NCI-H526 treated with DMSO at 0.1 percent for 48 hours (cell line): ENCODE results near the gene ADAM12.
"Not testable (repeated sequence)": the region's sequence is repeated elsewhere in the genome, so short reads cannot be mapped to it uniquely, and the experiment has no call there.

Source experiments
- DNase-seq: peaks from one replicate; lab custom pipeline; 2025; lab: John Stamatoyannopoulos, UW

The ADAM12 gene

GRCh38 chr10:126405239-126405775 lies 17.0 kb upstream of the ADAM12 start:
- DNase-seq: no peak

GRCh38 chr10:126402721-126403695 lies 14.7 kb upstream of the ADAM12 start:
- no peak for DNase-seq

GRCh38 chr10:126400641-126401040 lies 12.4 kb upstream of the ADAM12 start:
- DNase-seq: no peak

GRCh38 chr10:126398924-126399323 lies 10.6 kb upstream of the ADAM12 start:
- no peak for DNase-seq

- DNase-seq: no peak
Observed at GRCh38 chr10:126398383-126398743, 10.1 kb upstream of the ADAM12 start.

- no peak for DNase-seq
Observed at GRCh38 chr10:126397640-126398382, 9.5 kb upstream of the ADAM12 start.

- DNase-seq: no peak
Observed at GRCh38 chr10:126397156-126397555, 8.9 kb upstream of the ADAM12 start.

- DNase-seq: no peak
Observed at GRCh38 chr10:126394948-126395347, 6.7 kb upstream of the ADAM12 start.

- no peak for DNase-seq
Observed at GRCh38 chr10:126393076-126393475, 4.8 kb upstream of the ADAM12 start.

- DNase-seq: no peak
Observed at GRCh38 chr10:126392469-126392868, 4.2 kb upstream of the ADAM12 start.

GRCh38 chr10:126392068-126392467 lies 3.8 kb upstream of the ADAM12 start:
- DNase-seq: no peak

- DNase-seq: no peak
Observed at GRCh38 chr10:126391192-126391885, 3.1 kb upstream of the ADAM12 start.

- DNase-seq: no peak
Observed at GRCh38 chr10:126390324-126390723, 2.0 kb upstream of the ADAM12 start.

- DNase-seq: no peak
Observed at GRCh38 chr10:126387041-126387921, 996 bp downstream of the ADAM12 start.

- DNase-seq: no peak
Observed at GRCh38 chr10:126384269-126384873, 3.9 kb downstream of the ADAM12 start.

GRCh38 chr10:126380352-126381076 lies 7.8 kb downstream of the ADAM12 start:
- DNase-seq: no peak

GRCh38 chr10:126379166-126379565 lies 9.1 kb downstream of the ADAM12 start:
- not testable (repeated sequence) for DNase-seq

- no peak for DNase-seq
Observed at GRCh38 chr10:126376956-126377355, 11.3 kb downstream of the ADAM12 start.

GRCh38 chr10:126375926-126376554 lies 12.2 kb downstream of the ADAM12 start:
- no peak for DNase-seq

- no peak for DNase-seq
Observed at GRCh38 chr10:126375299-126375698, 13.0 kb downstream of the ADAM12 start.
